Neural cell (in vitro differentiated cells): ENCODE measurements around the gene C17orf100.

Source experiments
- EZH2 ChIP-seq: fragments of 200-600, 300-800 bp; shearing (Covaris generic), sonication (generic); IDR thresholded peaks from 2 replicates; pipeline ENCODE4 v1.6.1; 2014; ENCODE audit warnings: antibody characterized with exemption, low read length, borderline replicate concordance, mild to moderate bottlenecking; ENCODE audit not compliant: insufficient read depth, poor library complexity, severe bottlenecking
- TF ChIP-seq, protein P1 (sequence below): fragments of 450-650 bp; IDR thresholded peaks from 2 replicates; pipeline ENCODE4 v1.5.1; 2014; ENCODE audit warnings: antibody characterized with exemption, mild to moderate bottlenecking, moderate library complexity; ENCODE audit not compliant: poor library complexity, severe bottlenecking

GRCh38 chr17:6696906-6697305 lies 45.3 kb downstream of the C17orf100 start:
- TF ChIP-seq, protein P1, sequence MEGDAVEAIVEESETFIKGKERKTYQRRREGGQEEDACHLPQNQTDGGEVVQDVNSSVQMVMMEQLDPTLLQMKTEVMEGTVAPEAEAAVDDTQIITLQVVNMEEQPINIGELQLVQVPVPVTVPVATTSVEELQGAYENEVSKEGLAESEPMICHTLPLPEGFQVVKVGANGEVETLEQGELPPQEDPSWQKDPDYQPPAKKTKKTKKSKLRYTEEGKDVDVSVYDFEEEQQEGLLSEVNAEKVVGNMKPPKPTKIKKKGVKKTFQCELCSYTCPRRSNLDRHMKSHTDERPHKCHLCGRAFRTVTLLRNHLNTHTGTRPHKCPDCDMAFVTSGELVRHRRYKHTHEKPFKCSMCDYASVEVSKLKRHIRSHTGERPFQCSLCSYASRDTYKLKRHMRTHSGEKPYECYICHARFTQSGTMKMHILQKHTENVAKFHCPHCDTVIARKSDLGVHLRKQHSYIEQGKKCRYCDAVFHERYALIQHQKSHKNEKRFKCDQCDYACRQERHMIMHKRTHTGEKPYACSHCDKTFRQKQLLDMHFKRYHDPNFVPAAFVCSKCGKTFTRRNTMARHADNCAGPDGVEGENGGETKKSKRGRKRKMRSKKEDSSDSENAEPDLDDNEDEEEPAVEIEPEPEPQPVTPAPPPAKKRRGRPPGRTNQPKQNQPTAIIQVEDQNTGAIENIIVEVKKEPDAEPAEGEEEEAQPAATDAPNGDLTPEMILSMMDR, result no peak
- TF ChIP-seq EZH2, result no peak
